BLaER1 treated with 17β-estradiol and CSF1 and Interleukin-3, amounts not matched to agents 10 nM and 100 nM (cell line): ENCODE measurements around the gene COL9A3.
A peak's percentile ranks its signal among the peaks of the same experiment; 100 is the strongest.

ENCODE experiments used
- H3K27ac ChIP-seq, 11 experiments: shearing (Covaris generic); formaldehyde crosslinking; 2 replicates each; pipeline ENCODE4 v1.8.1; 2022
- H3K27me3 ChIP-seq, 11 experiments: shearing (Covaris generic); formaldehyde crosslinking; 2 replicates each; pipeline ENCODE4 v1.8.1; 2022
- H3K36me3 ChIP-seq, 11 experiments: shearing (Covaris generic); formaldehyde crosslinking; 2 replicates each; pipeline ENCODE4 v1.8.1; 2022
- H3K4me1 ChIP-seq, 10 experiments: shearing (Covaris generic); formaldehyde crosslinking; 2 replicates each; pipeline ENCODE4 v1.8.1; 2022
- H3K4me2 ChIP-seq, 11 experiments: shearing (Covaris generic); formaldehyde crosslinking; 2 replicates each; pipeline ENCODE4 v1.8.1; 2022
- H3K4me3 ChIP-seq, 10 experiments: shearing (Covaris generic); formaldehyde crosslinking; 2 replicates each; pipeline ENCODE4 v1.8.1; 2022
- H3K9ac ChIP-seq, 11 experiments: shearing (Covaris generic); formaldehyde crosslinking; 2 replicates each; pipeline ENCODE4 v1.8.1; 2022
- H3K9me3 ChIP-seq, 11 experiments: shearing (Covaris generic); formaldehyde crosslinking; replicated peaks in 1 of 11; 2 replicates each; pipeline ENCODE4 v1.8.1; 2022
- H4K20me1 ChIP-seq, 11 experiments: shearing (Covaris generic); formaldehyde crosslinking; 2 replicates each; pipeline ENCODE4 v1.8.1; 2022
- Cebpa-rat ChIP-seq, 11 experiments: shearing (Covaris generic); IDR thresholded peaks; 2 replicates each; pipeline ENCODE4 v1.8.1; 2022

Gene COL9A3

GRCh38 chr20:62875419-62876361, 58.8 kb downstream of the COL9A3 start:
- peak overlapping the region in 8 of 11 experiments; percentile 31 to 69 (median 62); a peak in 13 of 22 replicates for H3K9ac ChIP-seq
- H3K27me3 ChIP-seq, result no peaks in the 10 kb centered on the region
- peak overlapping the region; percentile 85 to 98 (median 95) for H3K4me2 ChIP-seq
- H3K4me3 ChIP-seq, result peak overlapping the region in 1 of 10 experiments; percentile 50; a peak in 1 of 20 replicates
- no peak for TF ChIP-seq Cebpa-rat (IDR thresholded peaks at IDR 0.05)
- peak overlapping the region; percentile 1 to 75 (median 54); a peak in 19 of 22 replicates for H3K27ac ChIP-seq
- peaks cover 4 to 18% (median 17%) of the 10 kb centered on the region in 11 experiments; a peak in 19 of 22 replicates for H3K36me3 ChIP-seq
- no peaks in the 10 kb centered on the region for H3K9me3 ChIP-seq
- H4K20me1 ChIP-seq, result peaks cover 0 to 43% (median 28%) of the 10 kb centered on the region in 11 experiments; a peak in 13 of 22 replicates
- peaks cover 59 to 88% (median 71%) of the 10 kb centered on the region in 10 experiments for H3K4me1 ChIP-seq

- no peaks in the 10 kb centered on the region for H3K9me3 ChIP-seq
- H3K27ac ChIP-seq, result peak overlapping the region in 10 of 11 experiments; percentile 30 to 75 (median 60); a peak in 20 of 22 replicates
- H4K20me1 ChIP-seq, result peaks cover 0 to 51% (median 36%) of the 10 kb centered on the region in 11 experiments; a peak in 14 of 22 replicates
- H3K9ac ChIP-seq, result peak overlapping the region in 10 of 11 experiments; percentile 23 to 69 (median 60); a peak in 16 of 22 replicates
- H3K4me1 ChIP-seq, result peaks cover 59 to 96% (median 79%) of the 10 kb centered on the region in 10 experiments
- no peak for TF ChIP-seq Cebpa-rat (IDR thresholded peaks at IDR 0.05)
- peaks cover 12 to 26% (median 25%) of the 10 kb centered on the region in 11 experiments; a peak in 21 of 22 replicates for H3K36me3 ChIP-seq
- H3K4me2 ChIP-seq, result peak overlapping the region; percentile 85 to 98 (median 95)
- peak overlapping the region in 7 of 10 experiments; percentile 22 to 50 (median 40); a peak in 10 of 20 replicates for H3K4me3 ChIP-seq
- no peaks in the 10 kb centered on the region for H3K27me3 ChIP-seq
Measured at GRCh38 chr20:62876501-62876901, 59.7 kb downstream of the COL9A3 start.

- Histone ChIP-seq H3K4me2 (peak overlapping the region; percentile 85 to 98 (median 95)), H3K36me3 (peaks cover 18 to 32% (median 32%) of the 10 kb centered on the region in 11 experiments), H3K27me3 (no peaks in the 10 kb centered on the region), H3K4me3 (peak overlapping the region in 8 of 10 experiments; percentile 22 to 50 (median 38); a peak in 14 of 20 replicates), H3K27ac (peak overlapping the region in 10 of 11 experiments; percentile 30 to 75 (median 60); a peak in 20 of 22 replicates), H3K4me1 (peaks cover 57 to 97% (median 83%) of the 10 kb centered on the region in 10 experiments), H3K9me3 (no peaks in the 10 kb centered on the region), H3K9ac (peak overlapping the region in 10 of 11 experiments; percentile 23 to 69 (median 60); a peak in 18 of 22 replicates), H4K20me1 (peaks cover 0 to 55% (median 42%) of the 10 kb centered on the region in 11 experiments; a peak in 14 of 22 replicates)
- no peak for TF ChIP-seq Cebpa-rat (IDR thresholded peaks at IDR 0.05)
Measured at GRCh38 chr20:62876902-62877816, 60.3 kb downstream of the COL9A3 start.

- Histone ChIP-seq H4K20me1 (peaks cover 0 to 55% (median 42%) of the 10 kb centered on the region in 11 experiments; a peak in 14 of 22 replicates), H3K27ac (peak overlapping the region in 8 of 11 experiments; percentile 5 to 75 (median 48); a peak in 14 of 22 replicates), H3K4me3 (no peak overlapping the region), H3K36me3 (peaks cover 21 to 40% (median 33%) of the 10 kb centered on the region in 11 experiments), H3K27me3 (no peaks in the 10 kb centered on the region), H3K9me3 (no peaks in the 10 kb centered on the region), H3K4me1 (peaks cover 45 to 90% (median 74%) of the 10 kb centered on the region in 10 experiments), H3K4me2 (peak overlapping the region; percentile 45 to 97 (median 94); a peak in 21 of 22 replicates), H3K9ac (peak overlapping the region in 5 of 11 experiments; percentile 5 to 44 (median 30); a peak in 4 of 22 replicates)
- no peak for TF ChIP-seq Cebpa-rat (IDR thresholded peaks at IDR 0.05)
Measured at GRCh38 chr20:62878244-62879038, 61.6 kb downstream of the COL9A3 start.

GRCh38 chr20:62879275-62880146, 62.7 kb downstream of the COL9A3 start:
- peaks cover 37 to 80% (median 63%) of the 10 kb centered on the region in 10 experiments for H3K4me1 ChIP-seq
- H3K4me2 ChIP-seq, result no peak overlapping the region
- no peak overlapping the region for H3K4me3 ChIP-seq
- H3K9ac ChIP-seq, result 0 out of 22 replicates have a peak overlapping the region, but pooled peaks of 1 of the 11 experiments have one; percentile 3
- peaks cover 0 to 57% (median 42%) of the 10 kb centered on the region in 11 experiments; a peak in 14 of 22 replicates for H4K20me1 ChIP-seq
- no peaks in the 10 kb centered on the region for H3K27me3 ChIP-seq
- H3K36me3 ChIP-seq, result peaks cover 21 to 40% (median 33%) of the 10 kb centered on the region in 11 experiments
- H3K9me3 ChIP-seq, result no peaks in the 10 kb centered on the region
- TF ChIP-seq Cebpa-rat (IDR thresholded peaks at IDR 0.05), result no peak
- no peak overlapping the region for H3K27ac ChIP-seq

GRCh38 chr20:62880147-62880934, 63.5 kb downstream of the COL9A3 start:
- no peak for TF ChIP-seq Cebpa-rat (IDR thresholded peaks at IDR 0.05)
- Histone ChIP-seq H3K4me3 (no peak overlapping the region), H3K4me2 (peak overlapping the region in 1 of 11 experiments; percentile 52; a peak in 2 of 22 replicates), H3K27me3 (no peaks in the 10 kb centered on the region), H3K4me1 (peaks cover 33 to 74% (median 58%) of the 10 kb centered on the region in 10 experiments), H3K36me3 (peaks cover 21 to 41% (median 35%) of the 10 kb centered on the region in 11 experiments), H3K9ac (0 out of 22 replicates have a peak overlapping the region, but pooled peaks of 1 of the 11 experiments have one; percentile 5), H4K20me1 (peaks cover 0 to 65% (median 42%) of the 10 kb centered on the region in 11 experiments; a peak in 14 of 22 replicates), H3K27ac (0 out of 22 replicates have a peak overlapping the region, but pooled peaks of 1 of the 11 experiments have one; percentile 13), H3K9me3 (no peaks in the 10 kb centered on the region)
